H9 (cell line): ENCODE data around the gene POP4. TPM values are rescaled to one million over a fixed set of nuclear protein-coding genes. Genes with fewer than 3 reads are reported as not detected.
A peak's percentile ranks its signal among the peaks of the same experiment; 100 is the strongest.

Experiments used
- DNase-seq: peaks from one replicate; pipeline ENCODE4 v3.0.0-alpha.2; 2017
- H2AFZ ChIP-seq: one replicate; pipeline ENCODE4 v1.6.1; 2013; ENCODE audit warnings: mild to moderate bottlenecking, low read length, control low read depth, moderate library complexity
- H2AK5ac ChIP-seq: 2 replicates; pipeline ENCODE4 v1.6.1; 2013; ENCODE audit warnings: low read length, control low read depth, mixed read lengths; ENCODE audit not compliant: insufficient read length
- H2BK120ac ChIP-seq: one replicate; pipeline ENCODE4 v1.6.1; 2013; ENCODE audit warnings: low read depth, mild to moderate bottlenecking, low read length, control low read depth, inconsistent platforms; ENCODE audit not compliant: poor library complexity, severe bottlenecking
- H2BK12ac ChIP-seq: 2 replicates; pipeline ENCODE4 v1.6.1; 2013; ENCODE audit warnings: low read length, control low read depth, mixed read lengths, low read depth; ENCODE audit not compliant: insufficient read length
- H2BK15ac ChIP-seq: 2 replicates; pipeline ENCODE4 v1.6.1; 2013; ENCODE audit warnings: low read depth, low read length, control low read depth
- H2BK20ac ChIP-seq: one replicate; pipeline ENCODE4 v1.6.1; 2013; ENCODE audit warnings: low read depth, mild to moderate bottlenecking, low read length, control low read depth, inconsistent platforms; ENCODE audit not compliant: poor library complexity, severe bottlenecking
- H2BK5ac ChIP-seq: 2 replicates; pipeline ENCODE4 v1.6.1; 2013; ENCODE audit warnings: low read length, control low read depth, mixed read lengths; ENCODE audit not compliant: insufficient read length
- H3K14ac ChIP-seq: 2 replicates; pipeline ENCODE4 v1.6.1; 2013; ENCODE audit warnings: low read length, control low read depth; ENCODE audit not compliant: insufficient read depth
- H3K18ac ChIP-seq: 2 replicates; pipeline ENCODE4 v1.6.1; 2013; ENCODE audit warnings: low read depth, mild to moderate bottlenecking, mixed read lengths, low read length, control low read depth; ENCODE audit not compliant: insufficient read length
- H3K23ac ChIP-seq: 2 replicates; pipeline ENCODE4 v1.6.1; 2013; ENCODE audit warnings: low read length, control low read depth, mixed read lengths, low read depth; ENCODE audit not compliant: insufficient read length
- H3K23me2 ChIP-seq: 2 replicates; pipeline ENCODE4 v1.6.1; 2013; ENCODE audit warnings: low read depth, mild to moderate bottlenecking, mixed read lengths, low read length, control low read depth; ENCODE audit not compliant: insufficient read length, poor library complexity, severe bottlenecking
- H3K27ac ChIP-seq: 2 replicates; pipeline ENCODE4 v1.5.1; 2013; ENCODE audit warnings: low read length, control low read depth, mixed read lengths, low read depth; ENCODE audit not compliant: insufficient read length
- H3K27me3 ChIP-seq: 2 replicates; pipeline ENCODE4 v1.6.1; 2013; ENCODE audit warnings: low read length, control low read depth, inconsistent platforms; ENCODE audit not compliant: insufficient read depth
- H3K4ac ChIP-seq: 2 replicates; pipeline ENCODE4 v1.6.1; 2013; ENCODE audit warnings: low read depth, mild to moderate bottlenecking, control low read depth, inconsistent platforms, low read length, moderate library complexity
- H3K4me1 ChIP-seq: 2 replicates; pipeline ENCODE4 v1.6.1; 2013; ENCODE audit warnings: low read length, control low read depth, inconsistent platforms; ENCODE audit not compliant: insufficient read depth
- H3K4me2 ChIP-seq: 2 replicates; pipeline ENCODE4 v1.6.1; 2013; ENCODE audit warnings: low read length, control low read depth, mixed read lengths; ENCODE audit not compliant: insufficient read length, insufficient read depth
- H3K56ac ChIP-seq: 2 replicates; pipeline ENCODE4 v1.6.1; 2013; ENCODE audit warnings: low read depth, mild to moderate bottlenecking, mixed read lengths, low read length, control low read depth; ENCODE audit not compliant: insufficient read length
- H3K79me1 ChIP-seq: 2 replicates; pipeline ENCODE4 v1.6.1; 2013; ENCODE audit warnings: low read depth, mild to moderate bottlenecking, moderate library complexity, low read length, control low read depth, inconsistent platforms; ENCODE audit not compliant: insufficient read depth, poor library complexity, severe bottlenecking
- H3K79me2 ChIP-seq: 2 replicates; pipeline ENCODE4 v1.6.1; 2013; ENCODE audit warnings: low read length, control low read depth, inconsistent platforms; ENCODE audit not compliant: insufficient read depth
- H3K9ac ChIP-seq: 2 replicates; pipeline ENCODE4 v1.6.1; 2013; ENCODE audit warnings: low read length, control low read depth, mixed read lengths; ENCODE audit not compliant: insufficient read length; ENCODE audit errors: extremely low read depth
- H3K9me3 ChIP-seq: one replicate; pipeline ENCODE4 v1.6.1; 2013; ENCODE audit warnings: low read depth, low read length, inconsistent platforms; ENCODE audit not compliant: control insufficient read depth
- H3T11ph ChIP-seq: one replicate; pipeline ENCODE4 v1.6.1; 2013; ENCODE audit warnings: mild to moderate bottlenecking, low read length, control low read depth, inconsistent platforms
- H4K20me1 ChIP-seq: one replicate; pipeline ENCODE4 v1.6.1; 2013; ENCODE audit not compliant: control insufficient read depth, insufficient read length, insufficient read depth
- H4K5ac ChIP-seq: 2 replicates; pipeline ENCODE4 v1.6.1; 2013; ENCODE audit warnings: low read depth, mild to moderate bottlenecking, mixed read lengths, low read length, control low read depth; ENCODE audit not compliant: insufficient read length
- H4K8ac ChIP-seq: replicated peaks from 2 replicates; pipeline ENCODE4 v1.6.1; 2013; ENCODE audit warnings: low read length, control low read depth, mixed read lengths, low read depth; ENCODE audit not compliant: insufficient read length
- H4K91ac ChIP-seq: 2 replicates; pipeline ENCODE4 v1.6.1; 2013; ENCODE audit warnings: low read depth, mild to moderate bottlenecking, moderate library complexity, mixed read lengths, low read length, control low read depth; ENCODE audit not compliant: insufficient read length
- H3K27ac Mint-ChIP-seq, 3 experiments: 2 replicates in 2 of 3; 3 replicates in 1 of 3; pipeline ENCODE4 v1.8.0; 2020 to 2021; ENCODE audit warnings: mixed read lengths in 3 of 3, mild to moderate bottlenecking in 1 of 3, moderate library complexity in 1 of 3
- H3K27me3 Mint-ChIP-seq: 2 replicates; pipeline ENCODE4 v1.8.0; 2021; ENCODE audit warnings: low read depth, mild to moderate bottlenecking, moderate library complexity, mixed read lengths
- H3K36me3 Mint-ChIP-seq, 3 experiments: 2 replicates in 2 of 3; 3 replicates in 1 of 3; pipeline ENCODE4 v1.8.0; 2020 to 2021; ENCODE audit warnings: low read depth in 3 of 3, mixed read lengths in 3 of 3; ENCODE audit not compliant: insufficient read depth in 1 of 3
- H3K4me1 Mint-ChIP-seq, 2 experiments: 2 replicates each; pipeline ENCODE4 v1.8.0; 2020; ENCODE audit warnings: mixed read lengths in 2 of 2
- H3K4me3 Mint-ChIP-seq, 2 experiments: 2 replicates in 1 of 2; 3 replicates in 1 of 2; pipeline ENCODE4 v1.8.0; 2020 to 2021; ENCODE audit warnings: mild to moderate bottlenecking in 2 of 2, mixed read lengths in 2 of 2, moderate library complexity in 1 of 2
- H3K9me3 Mint-ChIP-seq, 2 experiments: 2 replicates in 1 of 2; 3 replicates in 1 of 2; pipeline ENCODE4 v1.8.0; 2020; ENCODE audit warnings: mild to moderate bottlenecking in 2 of 2, mixed read lengths in 2 of 2, moderate library complexity in 1 of 2
- CTCF ChIP-seq: fragments of 200-600 bp; sonication (generic); conservative IDR thresholded peaks from 3 replicates; pipeline ENCODE4 v1.8.0; 2021; ENCODE audit warnings: antibody characterized with exemption, mild to moderate bottlenecking
- WGBS: extraction: QIAGEN DNeasy Blood & Tissue Kit; methylation state at CpG from one replicate; pipeline ENCODE4 v1.1.7; 2013; ENCODE audit warnings: missing lambda C conversion rate, low lambda C conversion rate, mixed read lengths; ENCODE audit not compliant: insufficient read length; ENCODE audit errors: extremely low coverage; 5-methylcytosine and 5-hydroxymethylcytosine counted together
- total RNA-seq: library from RNA; stranded (reverse); gene quantifications from 2 replicates; pipeline ENCODE4 v1.2.1, GENCODE V29; 2021

POP4 gene
- total RNA-seq, 1 experiment from 2014 or later = 51.4 TPM

GRCh38 chr19:29664753-29665214, 58.7 kb downstream of the POP4 start:
- Histone ChIP-seq H2BK20ac (no peak overlapping the region), H2AFZ (no peak overlapping the region), H4K91ac (no peak overlapping the region), H3K4ac (no peak overlapping the region), H2AK5ac (no peak overlapping the region), H3T11ph (no peak overlapping the region), H4K20me1 (no peaks in the 10 kb centered on the region), H3K27ac (no peak overlapping the region), H3K23ac (no peak overlapping the region), H2BK12ac (no peak overlapping the region), H3K27me3 (no peaks in the 10 kb centered on the region), H4K8ac (no peak overlapping the region), H3K79me2 (no peaks in the 10 kb centered on the region; the same call in 1 of the 2 replicates), H3K9ac (no peak overlapping the region), H3K4me2 (peak overlapping the region; percentile 62), H2BK5ac (no peak overlapping the region), H2BK15ac (no peak overlapping the region), H3K79me1 (no peaks in the 10 kb centered on the region), H3K18ac (no peak overlapping the region), H4K5ac (no peak overlapping the region), H3K56ac (no peak overlapping the region), H3K4me1 (peaks cover 8% of the 10 kb centered on the region; the same call in 1 of the 2 replicates), H3K23me2 (peaks cover 14% of the 10 kb centered on the region), H3K9me3 (no peaks in the 10 kb centered on the region), H3K14ac (no peak overlapping the region), H2BK120ac (no peak overlapping the region)
- Mint-ChIP-seq H3K4me1 (peaks cover 11 to 20% of the 10 kb centered on the region in 2 experiments), H3K36me3 (peaks cover 0 to 2% (median 2%) of the 10 kb centered on the region in 3 experiments; a peak in 4 of 7 replicates), H3K4me3 (peak overlapping the region; percentile 60 to 75), H3K9me3 (no peaks in the 10 kb centered on the region), H3K27ac (no peak overlapping the region), H3K27me3 (peaks cover 12% of the 10 kb centered on the region)
- WGBS = no CpG with 5 or more reads among the region's 22 CpGs
- no peak for DNase-seq
- no peak for TF ChIP-seq CTCF
